GM13976 (cell line): Measurements from ENCODE around the gene TENM3.

Source experiments
- DNase-seq: peaks from one replicate; pipeline ENCODE4 v3.0.0; 2012; ENCODE audit warnings: low spot score
- in situ Hi-C: fragments of 300-500 bp; cut with MboI; formaldehyde crosslinking; loops from one replicate; pipeline ENCODE4 v1.12.0; 2022; ENCODE audit warnings: low sequenced_read_pairs, mixed read lengths, inconsistent platforms; ENCODE audit not compliant: unreplicated experiment
- TF ChIP-seq, protein P1 (sequence below): IDR thresholded peaks from 2 replicates; pipeline ENCODE4 v1.5.1; 2012; ENCODE audit warnings: borderline replicate concordance, mild to moderate bottlenecking; ENCODE audit not compliant: insufficient read depth; ENCODE audit errors: extremely low read depth, missing control alignments, control extremely low read depth

The TENM3 gene

GRCh38 chr4:182346675-182347375 is 103.6 kb downstream of the TENM3 start:
- no peak for DNase-seq
- in situ Hi-C loops: no loop called here
- TF ChIP-seq, protein P1, sequence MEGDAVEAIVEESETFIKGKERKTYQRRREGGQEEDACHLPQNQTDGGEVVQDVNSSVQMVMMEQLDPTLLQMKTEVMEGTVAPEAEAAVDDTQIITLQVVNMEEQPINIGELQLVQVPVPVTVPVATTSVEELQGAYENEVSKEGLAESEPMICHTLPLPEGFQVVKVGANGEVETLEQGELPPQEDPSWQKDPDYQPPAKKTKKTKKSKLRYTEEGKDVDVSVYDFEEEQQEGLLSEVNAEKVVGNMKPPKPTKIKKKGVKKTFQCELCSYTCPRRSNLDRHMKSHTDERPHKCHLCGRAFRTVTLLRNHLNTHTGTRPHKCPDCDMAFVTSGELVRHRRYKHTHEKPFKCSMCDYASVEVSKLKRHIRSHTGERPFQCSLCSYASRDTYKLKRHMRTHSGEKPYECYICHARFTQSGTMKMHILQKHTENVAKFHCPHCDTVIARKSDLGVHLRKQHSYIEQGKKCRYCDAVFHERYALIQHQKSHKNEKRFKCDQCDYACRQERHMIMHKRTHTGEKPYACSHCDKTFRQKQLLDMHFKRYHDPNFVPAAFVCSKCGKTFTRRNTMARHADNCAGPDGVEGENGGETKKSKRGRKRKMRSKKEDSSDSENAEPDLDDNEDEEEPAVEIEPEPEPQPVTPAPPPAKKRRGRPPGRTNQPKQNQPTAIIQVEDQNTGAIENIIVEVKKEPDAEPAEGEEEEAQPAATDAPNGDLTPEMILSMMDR: no peak

- no peak for DNase-seq
- TF ChIP-seq, protein P1: no peak
- in situ Hi-C loops: no loop called here
Observed at GRCh38 chr4:182348779-182349326, 105.7 kb downstream of the TENM3 start.

DNA sequence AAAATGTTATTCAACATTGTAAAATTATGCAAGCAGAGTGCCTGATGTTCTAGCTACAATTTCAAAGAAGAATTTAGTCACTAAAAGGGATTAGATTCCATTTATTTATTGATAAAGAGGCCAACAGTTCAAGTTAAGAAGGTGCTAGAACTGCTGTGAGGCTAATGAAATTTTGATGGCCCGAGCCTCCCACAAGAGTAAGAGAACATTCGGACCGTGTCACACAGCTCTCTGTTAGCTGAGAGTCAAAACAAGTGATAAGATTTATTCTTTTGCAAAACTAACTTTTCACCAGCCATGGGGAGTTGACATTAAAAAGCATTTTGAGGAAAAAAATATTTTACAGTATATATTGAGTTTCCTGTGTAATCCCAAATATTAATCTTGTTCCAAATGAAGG is 106.8 kb downstream of the TENM3 start:
- in situ Hi-C loops: no loop called here
- TF ChIP-seq, protein P1: no peak

DNA sequence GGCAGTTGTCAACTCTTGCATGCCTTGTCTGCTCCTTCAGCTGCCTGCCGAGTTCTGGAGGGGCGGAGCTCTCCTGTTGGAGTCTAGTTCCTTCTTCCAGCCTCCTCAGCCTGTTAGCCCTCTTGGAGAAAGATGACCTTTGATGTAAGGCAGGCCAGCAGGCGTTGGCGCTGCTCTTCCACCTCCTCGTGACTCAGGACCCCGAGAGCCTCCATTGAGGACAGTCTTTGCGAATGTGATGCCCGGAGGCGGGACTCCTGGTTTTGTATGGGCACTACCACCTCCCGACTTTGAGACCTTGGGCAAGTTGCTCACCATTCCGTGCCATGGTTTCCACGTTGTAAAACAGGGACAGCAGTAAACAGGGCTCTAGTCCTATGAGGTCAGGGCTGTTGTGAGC is 108.3 kb downstream of the TENM3 start:
- TF ChIP-seq, protein P1: no peak
- in situ Hi-C loops: no loop called here

More for the DNA sequence above, 106.8 kb downstream of the TENM3 start:
- no peak for DNase-seq

DNA sequence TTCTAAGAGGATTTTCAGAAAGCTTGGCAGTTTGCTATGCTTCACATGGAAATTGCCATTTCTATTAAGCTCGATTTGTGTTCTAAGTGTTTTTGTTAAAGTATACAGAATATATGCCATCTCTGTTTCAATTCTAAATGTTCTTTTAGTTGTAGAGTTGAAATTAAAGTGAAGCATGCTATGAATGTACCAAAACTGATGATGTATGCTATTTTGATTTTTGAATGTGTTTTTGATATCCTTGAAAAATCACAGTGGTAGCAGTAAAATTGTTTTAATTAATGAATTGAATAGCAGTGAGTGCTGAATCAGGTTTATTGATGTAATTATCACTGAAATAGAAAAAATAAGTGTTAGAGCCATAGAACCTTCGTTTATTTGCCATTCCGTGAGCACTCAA is 110.9 kb downstream of the TENM3 start:
- TF ChIP-seq, protein P1: no peak
- DNase-seq: no peak
- in situ Hi-C loops: no loop called here

More for the DNA sequence above, 108.3 kb downstream of the TENM3 start:
- DNase-seq: no peak

- in situ Hi-C loops: no loop called here
Observed at GRCh38 chr4:182354867-182355266, 111.7 kb downstream of the TENM3 start.

More at GRCh38 chr4:182354867-182355266, 111.7 kb downstream of the TENM3 start:
- DNase-seq: no peak
- TF ChIP-seq, protein P1: no peak
